GM18507 (cell line): ENCODE results near the gene TFE3.
"Not testable (repeated sequence)": the region's sequence is repeated elsewhere in the genome, so short reads cannot be mapped to it uniquely, and the experiment has no call there.

Experiments used
- DNase-seq: peaks from one replicate; pipeline ENCODE4 v3.0.0; 2011; ENCODE audit warnings: low read depth; ENCODE audit not compliant: insufficient read length; ENCODE audit errors: extremely low spot score
- FAIRE-seq: peaks from 2 replicates; lab custom pipeline; 2011; peaks lifted over from hg19 to GRCh38; lab: Jason Lieb, UNC

Gene TFE3

GRCh38 chrX:49019050-49019449 is 24.1 kb downstream of the TFE3 start:
- DNase-seq (no peak), FAIRE-seq (no peak)

- FAIRE-seq, result no peak
- DNase-seq, result no peak
These were observed 39.5 kb downstream of the TFE3 start for GRCh38 chrX:49003696-49004095.

- DNase-seq, result peak; percentile 53
- peak; percentile 97 for FAIRE-seq
These were observed 40.8 kb downstream of the TFE3 start, which contains the start of gene GRIPAP1 for GRCh38 chrX:49002091-49002935. Gene GRIPAP1 (minus strand): TSS chrX:49002264. CDS start chrX:49002229, 35 bp downstream.

GRCh38 chrX:49001521-49002090 is 41.6 kb downstream of the TFE3 start:
- DNase-seq, result peak; percentile 3
- FAIRE-seq, result no peak

GRCh38 chrX:49000636-49001035 is 42.5 kb downstream of the TFE3 start:
- DNase-seq (no peak), FAIRE-seq (no peak)

GRCh38 chrX:48999030-48999429 is 44.1 kb downstream of the TFE3 start:
- no peak for DNase-seq
- no peak for FAIRE-seq

- DNase-seq (no peak), FAIRE-seq (no peak)
These were observed 44.8 kb downstream of the TFE3 start for GRCh38 chrX:48998391-48998790.

- FAIRE-seq (no peak), DNase-seq (no peak)
These were observed 45.3 kb downstream of the TFE3 start for GRCh38 chrX:48997865-48998264.

- DNase-seq (no peak), FAIRE-seq (no peak)
These were observed 45.7 kb downstream of the TFE3 start for GRCh38 chrX:48997455-48997854.

- no peak for DNase-seq
- FAIRE-seq, result no peak
These were observed 46.2 kb downstream of the TFE3 start for GRCh38 chrX:48996969-48997368.

- FAIRE-seq (no peak), DNase-seq (no peak)
These were observed 50.8 kb downstream of the TFE3 start for GRCh38 chrX:48992341-48992740.

GRCh38 chrX:48989483-48989882 is 53.7 kb downstream of the TFE3 start:
- no peak for FAIRE-seq
- no peak for DNase-seq

- DNase-seq, result no peak
- no peak for FAIRE-seq
These were observed 59.3 kb downstream of the TFE3 start for GRCh38 chrX:48983896-48984295.

GRCh38 chrX:48983081-48983480 is 60.1 kb downstream of the TFE3 start:
- no peak for FAIRE-seq

GRCh38 chrX:48981178-48981577 is 62.0 kb downstream of the TFE3 start:
- no peak for FAIRE-seq
- no peak for DNase-seq

More at GRCh38 chrX:48983081-48983480, 60.1 kb downstream of the TFE3 start:
- no peak for DNase-seq

GRCh38 chrX:48980341-48980740 is 62.8 kb downstream of the TFE3 start:
- FAIRE-seq, DNase-seq: not testable (repeated sequence)
